Activated CD4-positive, alpha-beta memory T cell treated with anti-CD3 and anti-CD28 coated beads, Interleukin-2, amount 10 ng/mL, durations not matched to agents 7 days and 5 days (primary cell): ENCODE results near the gene CA11. TPM values are rescaled to one million over a fixed set of nuclear protein-coding genes. Genes with fewer than 3 reads are reported as not detected.
A peak's percentile ranks its signal among the peaks of the same experiment; 100 is the strongest.

Source experiments
- CTCF ChIA-PET: fragments of 350-600 bp; sonication (Branson Sonifier 250); formaldehyde crosslinking; loops from one replicate; lab custom pipeline; 2021; ENCODE audit warnings: antibody characterized with exemption, inconsistent platforms; lab: Charles Lee
- POLR2A ChIA-PET: fragments of 350-600 bp; sonication (Branson Sonifier 250); formaldehyde crosslinking; loops from one replicate; lab custom pipeline; 2021; ENCODE audit warnings: antibody characterized with exemption; lab: Charles Lee
- DNase-seq: peaks from one replicate; pipeline ENCODE4 v3.0.0-alpha.2; 2020
- H3K27ac Mint-ChIP-seq: one replicate; pipeline ENCODE4 v1.8.0; 2021; ENCODE audit warnings: mild to moderate bottlenecking, mixed read lengths
- H3K27me3 Mint-ChIP-seq: one replicate; pipeline ENCODE4 v1.8.0; 2021; ENCODE audit warnings: mixed read lengths
- H3K36me3 Mint-ChIP-seq: one replicate; pipeline ENCODE4 v1.8.0; 2021; ENCODE audit warnings: low read depth, mixed read lengths
- H3K4me1 Mint-ChIP-seq: one replicate; pipeline ENCODE4 v1.8.0; 2021; ENCODE audit warnings: mixed read lengths
- H3K4me3 Mint-ChIP-seq: one replicate; pipeline ENCODE4 v1.8.0; 2021; ENCODE audit warnings: mild to moderate bottlenecking, mixed read lengths
- H3K9me3 Mint-ChIP-seq: one replicate; pipeline ENCODE4 v1.8.0; 2021; ENCODE audit warnings: mixed read lengths
- total RNA-seq, 2 experiments: library from RNA; stranded (reverse); gene quantifications; one replicate each; pipeline ENCODE4 v1.2.3, GENCODE V29; 2021

The CA11 gene
- total RNA-seq, 2 experiments from 2014 or later, result 3.9 to 4.5 TPM

- Mint-ChIP-seq H3K4me3 (no peak overlapping the region), H3K4me1 (peaks cover 47% of the 10 kb centered on the region), H3K27ac (no peak overlapping the region), H3K27me3 (no peaks in the 10 kb centered on the region), H3K36me3 (peaks cover 7% of the 10 kb centered on the region), H3K9me3 (no peaks in the 10 kb centered on the region)
- POLR2A ChIA-PET, result interaction anchor here (0.7 to 4.7 kb wide), 3 partner anchors 10 to 15 kb away, joined by 3 to 47 read pairs (median 3); partner anchors contain the start of genes RPL18 and SPHK2
- CTCF ChIA-PET, result no interaction called here
- no peak for DNase-seq
Observed at GRCh38 chr19:48630296-48631063, 15.5 kb downstream of the CA11 start.

DNA sequence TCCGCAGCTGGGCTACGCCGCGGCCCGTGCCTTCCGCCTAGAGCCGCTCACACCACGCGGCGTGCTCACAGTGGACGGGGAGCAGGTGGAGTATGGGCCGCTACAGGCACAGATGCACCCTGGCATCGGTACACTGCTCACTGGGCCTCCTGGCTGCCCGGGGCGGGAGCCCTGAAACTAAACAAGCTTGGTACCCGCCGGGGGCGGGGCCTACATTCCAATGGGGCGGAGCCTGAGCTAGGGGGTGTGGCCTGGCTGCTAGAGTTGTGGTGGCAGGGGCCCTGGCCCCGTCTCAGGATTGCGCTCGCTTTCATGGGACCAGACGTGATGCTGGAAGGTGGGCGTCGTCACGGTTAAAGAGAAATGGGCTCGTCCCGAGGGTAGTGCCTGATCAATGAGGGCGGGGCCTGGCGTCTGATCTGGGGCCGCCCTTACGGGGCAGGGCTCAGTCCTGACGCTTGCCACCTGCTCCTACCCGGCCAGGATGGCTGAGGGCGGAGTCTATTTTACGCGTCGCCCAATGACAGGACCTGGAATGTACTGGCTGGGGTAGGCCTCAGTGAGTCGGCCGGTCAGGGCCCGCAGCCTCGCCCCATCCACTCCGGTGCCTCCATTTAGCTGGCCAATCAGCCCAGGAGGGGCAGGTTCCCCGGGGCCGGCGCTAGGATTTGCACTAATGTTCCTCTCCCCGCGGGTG is 16.2 kb downstream of the CA11 start:
- H3K9me3 Mint-ChIP-seq, result no peaks in the 10 kb centered on the region

GRCh38 chr19:48629297-48629598 is 16.7 kb downstream of the CA11 start:
- ChIA-PET POLR2A (no interaction called here), CTCF (no interaction called here)
- H3K27me3 Mint-ChIP-seq, result no peaks in the 10 kb centered on the region
- no peak for DNase-seq
- no peaks in the 10 kb centered on the region for H3K9me3 Mint-ChIP-seq
- no peak overlapping the region for H3K27ac Mint-ChIP-seq
- no peak overlapping the region for H3K4me3 Mint-ChIP-seq
- H3K4me1 Mint-ChIP-seq, result peaks cover 47% of the 10 kb centered on the region
- H3K36me3 Mint-ChIP-seq, result peaks cover 7% of the 10 kb centered on the region

More for the DNA sequence above, 16.2 kb downstream of the CA11 start:
- peaks cover 48% of the 10 kb centered on the region for H3K4me1 Mint-ChIP-seq
- H3K36me3 Mint-ChIP-seq, result peaks cover 7% of the 10 kb centered on the region
- CTCF ChIA-PET, result no interaction called here
- POLR2A ChIA-PET, result interaction anchor here (0.7 kb wide), 2 partner anchors 9 to 16 kb away, joined by 3 read pairs; no protein-coding TSS in a partner anchor
- no peaks in the 10 kb centered on the region for H3K27me3 Mint-ChIP-seq
- no peak overlapping the region for H3K27ac Mint-ChIP-seq
- H3K4me3 Mint-ChIP-seq, result no peak overlapping the region
- DNase-seq, result no peak

DNA sequence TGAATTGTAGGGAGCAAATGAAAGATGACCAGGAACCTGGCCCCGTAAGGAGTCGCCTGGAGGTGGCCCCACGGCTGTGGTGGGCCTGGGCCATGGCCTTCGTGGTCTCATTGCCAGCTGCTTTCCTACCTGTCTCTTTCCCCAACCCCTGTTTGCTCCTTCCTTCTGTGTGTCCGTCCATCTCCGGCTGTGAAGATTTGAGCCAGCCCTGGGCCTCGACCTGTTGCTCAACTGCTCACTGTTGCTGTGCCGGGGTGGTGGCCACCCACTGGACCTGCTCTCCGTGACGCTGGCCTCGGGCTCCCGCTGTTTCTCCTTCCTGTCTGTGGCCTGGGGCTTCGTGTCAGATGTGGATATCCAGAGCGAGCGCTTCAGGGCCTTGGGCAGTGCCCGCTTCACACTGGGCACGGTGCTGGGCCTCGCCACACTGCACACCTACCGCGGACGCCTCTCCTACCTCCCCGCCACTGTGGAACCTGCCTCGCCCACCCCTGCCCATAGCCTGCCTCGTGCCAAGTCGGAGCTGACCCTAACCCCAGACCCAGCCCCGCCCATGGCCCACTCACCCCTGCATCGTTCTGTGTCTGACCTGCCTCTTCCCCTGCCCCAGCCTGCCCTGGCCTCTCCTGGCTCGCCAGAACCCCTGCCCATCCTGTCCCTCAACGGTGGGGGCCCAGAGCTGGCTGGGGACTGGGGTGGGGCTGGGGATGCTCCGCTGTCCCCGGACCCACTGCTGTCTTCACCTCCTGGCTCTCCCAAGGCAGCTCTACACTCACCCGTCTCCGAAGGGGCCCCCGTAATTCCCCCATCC is 17.3 kb downstream of the CA11 start:
- Mint-ChIP-seq H3K27me3 (no peaks in the 10 kb centered on the region), H3K9me3 (no peaks in the 10 kb centered on the region), H3K4me1 (peaks cover 47% of the 10 kb centered on the region), H3K36me3 (peaks cover 10% of the 10 kb centered on the region), H3K4me3 (no peak overlapping the region), H3K27ac (no peak overlapping the region)
- DNase-seq, result no peak
- ChIA-PET POLR2A (interaction anchor here (1.1 to 2.0 kb wide), 4 partner anchors 8 to 13 kb away, joined by 3 to 6 read pairs (median 6); partner anchors contain the start of genes DBP, RPL18 and SPHK2), CTCF (no interaction called here)

DNA sequence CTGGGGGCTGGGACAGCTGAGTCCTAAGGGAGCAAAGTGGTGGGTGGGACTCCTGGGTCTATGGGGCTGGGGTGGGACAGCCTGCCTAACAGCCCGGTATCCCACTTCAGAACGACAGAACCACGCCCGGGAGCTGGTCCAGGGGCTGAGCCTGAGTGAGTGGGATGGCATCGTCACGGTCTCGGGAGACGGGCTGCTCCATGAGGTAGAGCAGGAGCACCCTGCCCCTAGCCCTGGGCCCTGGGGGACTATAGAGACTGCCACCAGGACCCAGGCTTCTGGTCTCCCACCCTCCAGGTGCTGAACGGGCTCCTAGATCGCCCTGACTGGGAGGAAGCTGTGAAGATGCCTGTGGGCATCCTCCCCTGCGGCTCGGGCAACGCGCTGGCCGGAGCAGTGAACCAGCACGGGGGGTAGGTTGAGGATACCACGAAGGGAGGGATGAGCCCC is 18.1 kb downstream of the CA11 start:
- Mint-ChIP-seq H3K36me3 (peaks cover 16% of the 10 kb centered on the region), H3K9me3 (no peaks in the 10 kb centered on the region), H3K4me3 (no peak overlapping the region), H3K27ac (no peak overlapping the region), H3K4me1 (peaks cover 49% of the 10 kb centered on the region), H3K27me3 (no peaks in the 10 kb centered on the region)
- ChIA-PET CTCF (no interaction called here), POLR2A (interaction anchor here (1.1 to 2.0 kb wide), 4 partner anchors 9 to 12 kb away, joined by 3 to 6 read pairs (median 6); partner anchors contain the start of genes DBP, RPL18 and SPHK2)
- no peak for DNase-seq

- H3K27me3 Mint-ChIP-seq, result no peaks in the 10 kb centered on the region
- CTCF ChIA-PET, result no interaction called here
- no peak overlapping the region for H3K4me3 Mint-ChIP-seq
- POLR2A ChIA-PET, result interaction anchor here (0.6 to 2.0 kb wide), 5 partner anchors 8 to 12 kb away, joined by 3 to 6 read pairs (median 5); partner anchors contain the start of genes DBP, RPL18 and SPHK2
- peak; percentile 50 for DNase-seq
- H3K36me3 Mint-ChIP-seq, result peaks cover 18% of the 10 kb centered on the region
- no peaks in the 10 kb centered on the region for H3K9me3 Mint-ChIP-seq
- H3K4me1 Mint-ChIP-seq, result peaks cover 48% of the 10 kb centered on the region
- peak overlapping the region; percentile 52 for H3K27ac Mint-ChIP-seq
Observed at GRCh38 chr19:48627201-48627864, 18.7 kb downstream of the CA11 start.

DNA sequence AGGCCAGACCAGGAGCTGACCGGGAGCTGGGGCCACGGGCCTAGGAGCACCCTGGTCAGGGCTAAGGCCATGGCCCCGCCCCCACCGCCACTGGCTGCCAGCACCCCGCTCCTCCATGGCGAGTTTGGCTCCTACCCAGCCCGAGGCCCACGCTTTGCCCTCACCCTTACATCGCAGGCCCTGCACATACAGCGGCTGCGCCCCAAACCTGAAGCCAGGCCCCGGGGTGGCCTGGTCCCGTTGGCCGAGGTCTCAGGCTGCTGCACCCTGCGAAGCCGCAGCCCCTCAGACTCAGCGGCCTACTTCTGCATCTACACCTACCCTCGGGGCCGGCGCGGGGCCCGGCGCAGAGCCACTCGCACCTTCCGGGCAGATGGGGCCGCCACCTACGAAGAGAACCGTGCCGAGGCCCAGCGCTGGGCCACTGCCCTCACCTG is 20.1 kb downstream of the CA11 start:
- DNase-seq, result no peak
- ChIA-PET POLR2A (no interaction called here), CTCF (no interaction called here)
- peaks cover 26% of the 10 kb centered on the region for H3K36me3 Mint-ChIP-seq
- peaks cover 53% of the 10 kb centered on the region for H3K4me1 Mint-ChIP-seq
- H3K9me3 Mint-ChIP-seq, result no peaks in the 10 kb centered on the region
- H3K27ac Mint-ChIP-seq, result no peak overlapping the region
- H3K4me3 Mint-ChIP-seq, result no peak overlapping the region
- H3K27me3 Mint-ChIP-seq, result no peaks in the 10 kb centered on the region

GRCh38 chr19:48624791-48625723 is 20.9 kb downstream of the CA11 start:
- Mint-ChIP-seq H3K4me3 (peak overlapping the region; percentile 71), H3K36me3 (peaks cover 25% of the 10 kb centered on the region), H3K27me3 (no peaks in the 10 kb centered on the region), H3K27ac (peak overlapping the region; percentile 55), H3K9me3 (no peaks in the 10 kb centered on the region), H3K4me1 (peaks cover 48% of the 10 kb centered on the region)
- CTCF ChIA-PET, result no interaction called here
- no peak for DNase-seq
- POLR2A ChIA-PET, result interaction anchor here (0.6 to 1.8 kb wide), 2 partner anchors 9 to 10 kb away, joined by 3 to 7 read pairs; partner anchors contain the start of gene FAM83E

GRCh38 chr19:48624067-48624594 is 21.9 kb downstream of the CA11 start:
- peak; percentile 98 for DNase-seq
- CTCF ChIA-PET, result interaction anchor here (0.6 to 1.9 kb wide), 4 partner anchors 10 to 369 kb away, joined by 3 to 11 read pairs (median 6); partner anchors contain the start of genes DBP, GYS1 and RUVBL2
- Mint-ChIP-seq H3K27ac (peak overlapping the region; percentile 86), H3K27me3 (no peaks in the 10 kb centered on the region), H3K4me1 (peaks cover 53% of the 10 kb centered on the region), H3K36me3 (peaks cover 27% of the 10 kb centered on the region), H3K9me3 (no peaks in the 10 kb centered on the region), H3K4me3 (peak overlapping the region; percentile 71)
- POLR2A ChIA-PET, result interaction anchor here (1.1 to 1.9 kb wide), 4 partner anchors 9 to 21 kb away, joined by 4 to 15 read pairs (median 6); partner anchors contain the start of genes CA11 and FAM83E

DNA sequence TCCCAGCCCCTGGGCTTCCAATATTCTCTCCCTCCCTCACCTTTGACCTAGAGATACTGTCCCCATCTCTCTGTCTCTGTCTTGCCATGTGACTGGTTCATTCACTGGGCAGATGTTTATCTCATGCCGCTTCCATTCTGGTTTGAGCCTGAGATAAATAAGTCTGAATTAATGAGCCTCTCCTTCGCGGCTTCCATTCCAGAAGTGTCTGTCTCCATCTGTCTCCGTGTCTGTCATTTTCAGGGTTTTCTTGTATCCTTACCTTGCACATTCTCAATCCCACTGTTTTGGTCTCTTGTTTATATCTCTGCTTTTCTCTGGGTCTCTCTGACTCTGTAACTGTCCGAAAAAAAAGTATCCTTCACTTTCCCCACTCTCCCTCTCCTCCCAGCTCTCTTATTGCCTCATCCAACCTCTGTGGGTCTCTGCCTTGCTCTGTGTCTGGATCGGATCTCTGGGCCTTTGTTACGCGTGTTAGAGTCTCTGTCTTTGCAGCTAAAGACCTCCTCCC is 22.4 kb downstream of the CA11 start:
- CTCF ChIA-PET, result interaction anchor here (0.6 to 1.9 kb wide), 4 partner anchors 10 to 370 kb away, joined by 3 to 11 read pairs (median 6); partner anchors contain the start of genes DBP, GYS1 and RUVBL2
- peaks cover 31% of the 10 kb centered on the region for H3K36me3 Mint-ChIP-seq
- H3K4me3 Mint-ChIP-seq, result peak overlapping the region; percentile 71
- no peaks in the 10 kb centered on the region for H3K9me3 Mint-ChIP-seq
- H3K4me1 Mint-ChIP-seq, result peaks cover 53% of the 10 kb centered on the region
- peak overlapping the region; percentile 86 for H3K27ac Mint-ChIP-seq
- POLR2A ChIA-PET, result interaction anchor here (0.6 to 1.9 kb wide), 5 partner anchors 9 to 116 kb away, joined by 3 to 15 read pairs (median 6); partner anchors contain the start of genes CA11 and FAM83E
- no peak for DNase-seq
- H3K27me3 Mint-ChIP-seq, result no peaks in the 10 kb centered on the region
